ENCODE measurements around the gene ASB11.

ASB11 gene

GRCh38 chrX:15299941-15300851 lies 15.2 kb downstream of the ASB11 start:
- ChIA-PET POLR2A (ENCODE audit: low non-redundant PET) (no interaction called here), CTCF (interaction anchor here (0.6 to 1.4 kb wide), 3 partner anchors 13 to 222 kb away, joined by 3 to 7 read pairs (median 4); no protein-coding TSS in a partner anchor)
- peak; percentile 7 for DNase-seq (ENCODE audit: low spot score)
- no peak overlapping the region for H3K27ac ChIP-seq
- 0 out of 2 replicates have a peak, but pooled peaks have one; percentile 35 for TF ChIP-seq CTCF (conservative IDR thresholded peaks at IDR 0.05; ENCODE audit: low read depth)

GRCh38 chrX:15298780-15299179 lies 16.7 kb downstream of the ASB11 start:
- no peak overlapping the region for H3K27ac ChIP-seq
- no peak for TF ChIP-seq CTCF (conservative IDR thresholded peaks at IDR 0.05; ENCODE audit: low read depth)
- ChIA-PET POLR2A (ENCODE audit: low non-redundant PET) (no interaction called here), CTCF (interaction anchor here (0.5 kb wide), 1 partner anchor 14 kb away, joined by 4 read pairs; no protein-coding TSS in a partner anchor)
- DNase-seq (ENCODE audit: low spot score), result no peak

GRCh38 chrX:15298201-15298600 lies 17.2 kb downstream of the ASB11 start:
- POLR2A ChIA-PET (ENCODE audit: low non-redundant PET), result no interaction called here
- no peak for DNase-seq (ENCODE audit: low spot score)
- H3K27ac ChIP-seq, result no peak overlapping the region
- CTCF ChIA-PET, result interaction anchor here (0.5 kb wide), 1 partner anchor 15 kb away, joined by 4 read pairs; no protein-coding TSS in a partner anchor
- TF ChIP-seq CTCF (conservative IDR thresholded peaks at IDR 0.05; ENCODE audit: low read depth), result no peak

- DNase-seq (ENCODE audit: low spot score), result no peak
- no peak for TF ChIP-seq CTCF (conservative IDR thresholded peaks at IDR 0.05; ENCODE audit: low read depth)
- no peak overlapping the region for H3K27ac ChIP-seq
- CTCF ChIA-PET, result no interaction called here
- POLR2A ChIA-PET (ENCODE audit: low non-redundant PET), result no interaction called here
Observed at GRCh38 chrX:15293451-15293850, 22.0 kb downstream of the ASB11 start.

- POLR2A ChIA-PET (ENCODE audit: low non-redundant PET), result no interaction called here
- H3K27ac ChIP-seq, result no peak overlapping the region
- no peak for DNase-seq (ENCODE audit: low spot score)
- CTCF ChIA-PET, result interaction anchor here (0.6 kb wide), 1 partner anchor 84 kb away, joined by 3 read pairs; no protein-coding TSS in a partner anchor
- no peak for TF ChIP-seq CTCF (conservative IDR thresholded peaks at IDR 0.05; ENCODE audit: low read depth)
Observed at GRCh38 chrX:15292861-15293260, 22.6 kb downstream of the ASB11 start.

- DNase-seq (ENCODE audit: low spot score), result no peak
- ChIA-PET POLR2A (ENCODE audit: low non-redundant PET) (no interaction called here), CTCF (no interaction called here)
- no peak overlapping the region for H3K27ac ChIP-seq
- no peak for TF ChIP-seq CTCF (conservative IDR thresholded peaks at IDR 0.05; ENCODE audit: low read depth)
Observed at GRCh38 chrX:15277604-15278003, 37.8 kb downstream of the ASB11 start.

Data from RWPE1 (cell line).